Mesenchymal stem cell (in vitro differentiated cells and primary cell): ENCODE data around the gene PPP1R14B.

ENCODE experiments used
- DNase-seq: peaks from one replicate; pipeline ENCODE4 v3.0.0-alpha.2; 2013
- H2AFZ ChIP-seq: one replicate; pipeline ENCODE4 v1.6.1; 2013; ENCODE audit warnings: low read depth, mild to moderate bottlenecking, control low read depth, inconsistent platforms, low read length, moderate library complexity
- H2AK5ac ChIP-seq: 2 replicates; pipeline ENCODE4 v1.6.1; 2013; ENCODE audit warnings: low read length, moderate library complexity, mild to moderate bottlenecking, inconsistent platforms; ENCODE audit not compliant: severe bottlenecking
- H2BK120ac ChIP-seq: one replicate; pipeline ENCODE4 v1.6.1; 2013; ENCODE audit warnings: low read depth, mild to moderate bottlenecking, inconsistent platforms, low read length, moderate library complexity
- H2BK12ac ChIP-seq, 2 experiments: one replicate each; pipeline ENCODE4 v1.6.1; 2013; ENCODE audit warnings: inconsistent platforms in 2 of 2, low read length in 2 of 2, mild to moderate bottlenecking in 2 of 2, moderate library complexity in 2 of 2, control low read depth in 1 of 2
- H2BK15ac ChIP-seq: one replicate; pipeline ENCODE4 v1.6.1; 2013; ENCODE audit warnings: mild to moderate bottlenecking, low read depth, inconsistent platforms; ENCODE audit not compliant: poor library complexity, severe bottlenecking
- H2BK5ac ChIP-seq: 2 replicates; pipeline ENCODE4 v1.6.1; 2013; ENCODE audit warnings: low read depth, mild to moderate bottlenecking, low read length, control low read depth, inconsistent platforms; ENCODE audit not compliant: poor library complexity, severe bottlenecking
- H3K14ac ChIP-seq, 2 experiments: one replicate each; pipeline ENCODE4 v1.6.1; 2013; ENCODE audit warnings: inconsistent platforms in 2 of 2, low read length in 2 of 2, control low read depth in 1 of 2, mild to moderate bottlenecking in 1 of 2, moderate library complexity in 1 of 2
- H3K18ac ChIP-seq, 2 experiments: one replicate each; pipeline ENCODE4 v1.6.1; 2013; ENCODE audit warnings: inconsistent platforms in 2 of 2, low read length in 2 of 2, control low read depth in 1 of 2, low read depth in 1 of 2, mild to moderate bottlenecking in 1 of 2
- H3K23ac ChIP-seq, 2 experiments: one replicate each; pipeline ENCODE4 v1.6.1; 2013; ENCODE audit warnings: inconsistent platforms in 2 of 2, low read length in 2 of 2, mild to moderate bottlenecking in 2 of 2, moderate library complexity in 2 of 2, control low read depth in 1 of 2
- H3K27ac ChIP-seq: 2 replicates; pipeline ENCODE4 v1.5.1; 2013; ENCODE audit warnings: mild to moderate bottlenecking, moderate library complexity, low read length, control low read depth, inconsistent platforms; ENCODE audit not compliant: poor library complexity, severe bottlenecking
- H3K27me3 ChIP-seq, 2 experiments: 2 replicates each; pipeline versions ENCODE4 v1.6.1 to v1.7.0; 2013; ENCODE audit warnings: low read length in 2 of 2, mild to moderate bottlenecking in 2 of 2, moderate library complexity in 2 of 2, control low read depth in 1 of 2, inconsistent platforms in 1 of 2; ENCODE audit not compliant: control insufficient read depth in 1 of 2, insufficient read depth in 1 of 2
- H3K36me3 ChIP-seq, 2 experiments: 2 replicates each; pipeline versions ENCODE4 v1.6.1 to v1.7.0; 2013; ENCODE audit warnings: low read length in 2 of 2, control low read depth in 1 of 2, inconsistent platforms in 1 of 2, low read depth in 1 of 2, mild to moderate bottlenecking in 1 of 2; ENCODE audit not compliant: insufficient read depth in 2 of 2, control insufficient read depth in 1 of 2
- H3K4ac ChIP-seq, 2 experiments: one replicate each; pipeline ENCODE4 v1.6.1; 2013; ENCODE audit warnings: inconsistent platforms in 2 of 2, low read length in 2 of 2, mild to moderate bottlenecking in 2 of 2, moderate library complexity in 2 of 2, control low read depth in 1 of 2, low read depth in 1 of 2
- H3K4me1 ChIP-seq: 2 replicates; pipeline ENCODE4 v1.6.1; 2013; ENCODE audit warnings: low read depth, low read length, control low read depth; ENCODE audit not compliant: control insufficient read depth, insufficient read depth
- H3K4me2 ChIP-seq: 2 replicates; pipeline ENCODE4 v1.6.1; 2013; ENCODE audit warnings: low read length, mild to moderate bottlenecking, inconsistent platforms; ENCODE audit not compliant: poor library complexity, severe bottlenecking
- H3K4me3 ChIP-seq, 2 experiments: 2 replicates each; pipeline versions ENCODE4 v1.5.1 to v1.7.0; 2013; ENCODE audit warnings: low read length in 2 of 2, mild to moderate bottlenecking in 2 of 2, control low read depth in 1 of 2, low read depth in 1 of 2; ENCODE audit not compliant: insufficient read depth in 1 of 2
- H3K79me1 ChIP-seq: replicated peaks from 2 replicates; pipeline ENCODE4 v1.6.1; 2013; ENCODE audit warnings: mild to moderate bottlenecking, control low read depth, low read length, inconsistent platforms; ENCODE audit not compliant: poor library complexity, severe bottlenecking
- H3K9ac ChIP-seq: 2 replicates; pipeline ENCODE4 v1.7.0; 2013; ENCODE audit warnings: mild to moderate bottlenecking, low read length, moderate library complexity
- H3K9me3 ChIP-seq: 2 replicates; pipeline ENCODE4 v1.7.0; 2013; ENCODE audit warnings: mild to moderate bottlenecking, low read length; ENCODE audit not compliant: control insufficient read depth
- H4K8ac ChIP-seq: one replicate; pipeline ENCODE4 v1.6.1; 2013; ENCODE audit warnings: inconsistent platforms, mild to moderate bottlenecking, low read length, moderate library complexity
- H4K91ac ChIP-seq: one replicate; pipeline ENCODE4 v1.6.1; 2013; ENCODE audit warnings: mild to moderate bottlenecking, low read length, inconsistent platforms
- WGBS: methylation state at CpG from one replicate; pipeline ENCODE4 v1.1.7; 2013; ENCODE audit warnings: mixed read lengths; 5-methylcytosine and 5-hydroxymethylcytosine counted together

Gene PPP1R14B

GRCh38 chr11:64278576-64279190 lies 31.9 kb upstream of the PPP1R14B start:
- no peak overlapping the region for H2BK12ac ChIP-seq
- WGBS: 94% methylated on average over 8 of the region's 8 CpGs

DNA sequence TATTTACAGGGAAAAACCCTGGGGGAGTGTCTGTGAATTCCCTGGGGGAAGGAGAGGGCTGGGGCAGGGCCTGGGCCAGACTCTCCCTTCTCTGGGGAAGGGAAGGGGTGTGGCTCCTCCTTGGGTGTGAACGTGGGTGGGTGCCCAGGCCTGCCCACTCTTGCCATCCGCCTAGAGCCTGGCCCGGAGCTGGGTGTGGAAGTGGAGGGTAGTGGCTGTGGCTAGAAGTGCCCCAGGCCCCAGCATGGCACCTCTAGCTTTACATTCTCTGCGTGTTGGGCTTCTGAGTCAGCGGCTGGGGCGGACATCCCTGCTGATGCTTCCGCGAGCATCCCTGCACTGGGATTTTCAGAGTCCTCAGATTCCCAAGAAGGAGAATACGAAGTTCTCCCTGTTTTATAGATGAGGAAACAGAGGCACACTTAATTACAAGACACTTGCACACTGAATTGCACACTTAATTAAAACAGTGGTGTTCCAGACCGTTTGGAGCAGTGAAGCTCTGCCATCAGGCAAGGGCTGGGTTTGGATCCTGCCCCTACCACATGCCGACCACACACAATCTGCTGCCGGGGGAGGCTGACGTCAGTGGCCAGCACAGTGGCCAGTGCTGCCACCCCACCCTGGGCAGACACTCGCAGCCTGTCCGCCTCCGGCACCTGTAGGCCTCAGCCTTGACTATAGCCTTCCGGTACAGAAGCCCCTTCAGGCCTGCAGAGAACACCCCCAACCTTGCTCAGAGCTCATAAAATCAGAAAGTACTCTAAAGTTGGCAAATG lies 30.1 kb upstream of the PPP1R14B start:
- Histone ChIP-seq H3K4me1 (peaks cover 16% of the 10 kb centered on the region), H3K9me3 (no peaks in the 10 kb centered on the region), H3K27me3 (no peaks in the 10 kb centered on the region), H3K23ac (no peak overlapping the region), H3K4me2 (no peak overlapping the region), H3K36me3 (peaks cover 42 to 43% of the 10 kb centered on the region in 2 experiments), H3K18ac (no peak overlapping the region), H2BK5ac (peak overlapping the region; percentile 48), H2AFZ (no peak overlapping the region), H3K9ac (peak overlapping the region; percentile 27), H3K14ac (no peak overlapping the region), H3K4me3 (no peak overlapping the region), H3K4ac (no peak overlapping the region), H4K91ac (no peak overlapping the region), H3K79me1 (peaks cover 32% of the 10 kb centered on the region), H2AK5ac (no peak overlapping the region), H4K8ac (peak overlapping the region; percentile 30), H3K27ac (peak overlapping the region; percentile 71), H2BK120ac (no peak overlapping the region), H2BK12ac (no peak overlapping the region), H2BK15ac (no peak overlapping the region)
- 92% methylated on average over 17 of the region's 17 CpGs for WGBS
- no peak for DNase-seq

More at GRCh38 chr11:64278576-64279190, 31.9 kb upstream of the PPP1R14B start:
- no peak overlapping the region for H3K9ac ChIP-seq
- no peak for DNase-seq
- H3K4ac ChIP-seq: no peak overlapping the region
- no peak overlapping the region for H3K23ac ChIP-seq
- peaks cover 43% of the 10 kb centered on the region for H3K79me1 ChIP-seq
- H3K36me3 ChIP-seq: peaks cover 50 to 53% of the 10 kb centered on the region in 2 experiments
- H3K4me1 ChIP-seq: peaks cover 15% of the 10 kb centered on the region
- H3K27me3 ChIP-seq: no peaks in the 10 kb centered on the region
- no peak overlapping the region for H2AFZ ChIP-seq
- H2BK120ac ChIP-seq: no peak overlapping the region
- no peak overlapping the region for H2BK15ac ChIP-seq
- H2AK5ac ChIP-seq: peak overlapping the region; percentile 17
- H4K8ac ChIP-seq: no peak overlapping the region
- no peak overlapping the region for H3K4me3 ChIP-seq
- no peak overlapping the region for H2BK5ac ChIP-seq
- H3K9me3 ChIP-seq: no peaks in the 10 kb centered on the region
- H3K4me2 ChIP-seq: no peak overlapping the region
- no peak overlapping the region for H3K27ac ChIP-seq
- no peak overlapping the region for H3K14ac ChIP-seq
- H3K18ac ChIP-seq: no peak overlapping the region
- H4K91ac ChIP-seq: no peak overlapping the region

GRCh38 chr11:64275841-64276240 lies 29.1 kb upstream of the PPP1R14B start:
- no peak overlapping the region for H2BK12ac ChIP-seq
- peaks cover 25% of the 10 kb centered on the region for H3K79me1 ChIP-seq
- H2AFZ ChIP-seq: no peak overlapping the region
- H3K4me1 ChIP-seq: peaks cover 20% of the 10 kb centered on the region
- H3K4me3 ChIP-seq: no peak overlapping the region
- peak overlapping the region; percentile 13 for H3K27ac ChIP-seq
- no peak overlapping the region for H3K14ac ChIP-seq
- no peak overlapping the region for H3K4ac ChIP-seq
- no peak overlapping the region for H4K91ac ChIP-seq
- H3K36me3 ChIP-seq: peaks cover 36 to 37% of the 10 kb centered on the region in 2 experiments
- no peak overlapping the region for H3K4me2 ChIP-seq
- peak overlapping the region; percentile 66 for H2AK5ac ChIP-seq
- H2BK15ac ChIP-seq: no peak overlapping the region
- WGBS: no CpG with 5 or more reads among the region's 2 CpGs
- no peak overlapping the region for H3K23ac ChIP-seq
- H4K8ac ChIP-seq: no peak overlapping the region
- H2BK120ac ChIP-seq: no peak overlapping the region
- no peak overlapping the region for H2BK5ac ChIP-seq
- no peak overlapping the region for H3K9ac ChIP-seq
- H3K9me3 ChIP-seq: no peaks in the 10 kb centered on the region
- no peaks in the 10 kb centered on the region for H3K27me3 ChIP-seq
- no peak for DNase-seq
- H3K18ac ChIP-seq: no peak overlapping the region

DNA sequence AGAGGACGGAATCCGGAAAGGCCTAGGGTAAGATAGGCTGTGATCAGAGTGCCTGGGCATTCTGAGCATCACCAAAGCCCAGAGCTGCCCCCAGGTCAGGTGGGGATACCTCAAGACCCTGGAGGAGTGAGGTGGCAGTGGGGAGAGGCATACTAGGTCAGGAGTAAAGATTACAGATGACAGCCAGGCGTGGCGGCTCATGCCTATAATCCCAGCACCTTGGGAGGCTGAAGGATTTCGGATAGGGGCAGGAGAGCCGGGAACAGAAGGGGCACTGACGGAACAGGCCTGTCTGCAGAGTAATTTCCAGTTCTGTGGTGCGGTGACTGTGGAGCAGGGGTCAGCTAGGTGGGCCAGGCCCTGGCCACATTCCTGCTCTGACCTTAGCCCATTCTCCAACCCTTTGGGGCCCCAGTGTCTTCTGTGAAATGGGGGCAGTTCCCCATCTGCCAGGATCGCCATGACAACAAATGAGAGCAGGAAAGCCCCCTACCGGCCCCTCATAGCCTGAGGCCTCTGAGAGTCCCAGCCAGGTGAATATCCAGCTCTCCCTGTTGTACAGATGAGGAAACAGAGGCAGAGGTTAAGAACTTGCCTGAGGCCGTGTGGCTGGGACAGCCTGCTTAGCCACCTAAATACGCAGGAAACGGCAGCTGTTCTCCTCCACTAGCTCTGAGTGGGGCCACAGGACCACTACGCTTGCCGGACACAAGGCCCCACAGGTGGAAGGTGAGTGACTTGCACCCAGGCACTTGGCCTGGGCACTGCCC lies 28.5 kb upstream of the PPP1R14B start:
- H3K27ac ChIP-seq: no peak overlapping the region
- H4K8ac ChIP-seq: no peak overlapping the region
- H4K91ac ChIP-seq: peak overlapping the region; percentile 79
- no peak overlapping the region for H2BK12ac ChIP-seq
- H3K4me1 ChIP-seq: peaks cover 20% of the 10 kb centered on the region
- H3K79me1 ChIP-seq: peaks cover 25% of the 10 kb centered on the region
- H3K23ac ChIP-seq: no peak overlapping the region
- no peak overlapping the region for H2AK5ac ChIP-seq
- H3K4me2 ChIP-seq: no peak overlapping the region
- no peak overlapping the region for H3K9ac ChIP-seq
- H3K27me3 ChIP-seq: no peaks in the 10 kb centered on the region
- H3K4me3 ChIP-seq: no peak overlapping the region
- 92% methylated on average over 14 of the region's 15 CpGs for whole genome bisulfite sequencing
- no peak for DNase-seq
- H3K4ac ChIP-seq: no peak overlapping the region
- H3K36me3 ChIP-seq: peaks cover 36 to 37% of the 10 kb centered on the region in 2 experiments
- no peak overlapping the region for H2BK15ac ChIP-seq
- H2BK120ac ChIP-seq: no peak overlapping the region
- H3K9me3 ChIP-seq: no peaks in the 10 kb centered on the region
- H2BK5ac ChIP-seq: no peak overlapping the region
- H3K14ac ChIP-seq: no peak overlapping the region
- H3K18ac ChIP-seq: no peak overlapping the region
- H2AFZ ChIP-seq: no peak overlapping the region
